Measurements from ENCODE around the gene BAHCC1. TPM values are rescaled to one million over a fixed set of nuclear protein-coding genes. Genes with fewer than 3 reads are reported as not detected.
A peak's percentile ranks its signal among the peaks of the same experiment; 100 is the strongest.

Gene BAHCC1
- total and polyA plus RNA-seq, 9 of the 15 experiments (the other 6 are each of a cell fraction or from before 2014, with no cell fraction given) = 0.14 to 26.9 (median 5.0) TPM

DNA sequence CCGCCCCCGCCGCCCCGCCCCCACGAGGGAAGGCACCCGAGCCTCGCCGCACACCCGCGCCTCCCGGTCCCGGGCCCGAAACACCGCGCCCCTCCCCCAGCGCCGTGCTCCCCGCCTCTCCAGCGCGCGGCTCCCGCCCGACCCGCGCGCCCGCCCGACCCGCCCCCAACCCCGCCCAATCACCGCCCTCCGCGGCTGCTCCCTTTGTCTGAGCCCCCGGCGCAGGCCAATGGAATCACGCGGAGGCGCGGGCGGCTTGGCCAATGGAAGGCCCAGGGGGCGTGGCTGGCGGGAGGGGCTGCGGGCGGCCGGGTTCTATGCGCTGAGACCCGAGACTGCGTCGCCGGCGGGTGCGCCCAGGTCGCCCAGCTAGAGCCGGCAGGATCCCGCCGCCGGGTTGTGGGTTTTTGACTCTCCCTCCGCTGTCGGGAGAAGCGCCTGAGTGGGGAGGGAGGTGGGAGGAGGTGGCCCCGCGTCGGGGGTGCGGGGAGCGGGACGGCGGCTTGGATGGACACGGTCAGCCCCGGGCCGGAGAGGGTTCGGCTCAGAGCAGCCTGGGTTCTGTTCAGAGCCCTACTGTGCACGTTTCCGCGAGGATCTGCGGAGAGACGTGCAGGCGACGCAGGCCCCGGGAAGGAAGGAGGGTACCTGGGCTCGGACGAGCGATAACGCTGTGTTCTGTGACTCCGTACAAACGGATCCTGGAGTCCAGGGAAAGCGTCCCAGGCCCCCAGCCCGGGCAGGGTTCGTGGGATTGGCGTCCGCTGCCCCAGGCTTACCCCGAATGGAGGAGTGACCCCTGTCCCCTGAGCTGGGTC is 49.0 kb upstream of the BAHCC1 start (continued):
- TF ChIP-seq, protein P1, sequence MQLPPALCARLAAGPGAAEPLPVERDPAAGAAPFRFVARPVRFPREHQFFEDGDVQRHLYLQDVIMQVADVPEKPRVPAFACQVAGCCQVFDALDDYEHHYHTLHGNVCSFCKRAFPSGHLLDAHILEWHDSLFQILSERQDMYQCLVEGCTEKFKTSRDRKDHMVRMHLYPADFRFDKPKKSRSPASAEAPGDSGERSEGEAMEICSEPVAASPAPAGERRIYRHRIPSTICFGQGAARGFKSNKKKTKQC (CRISPR knock-in tag; IDR thresholded peaks at IDR 0.05) = no peak
- no peak for TF ChIP-seq MXI1 (IDR thresholded peaks at IDR 0.05; ENCODE audit: low read depth, low read length)
- peak; percentile 75 for TF ChIP-seq SP1 (CRISPR knock-in tag; IDR thresholded peaks at IDR 0.05)
- no peak for TF ChIP-seq ZNF717 (CRISPR knock-in tag; IDR thresholded peaks at IDR 0.05)
- TF ChIP-seq, protein P2, sequence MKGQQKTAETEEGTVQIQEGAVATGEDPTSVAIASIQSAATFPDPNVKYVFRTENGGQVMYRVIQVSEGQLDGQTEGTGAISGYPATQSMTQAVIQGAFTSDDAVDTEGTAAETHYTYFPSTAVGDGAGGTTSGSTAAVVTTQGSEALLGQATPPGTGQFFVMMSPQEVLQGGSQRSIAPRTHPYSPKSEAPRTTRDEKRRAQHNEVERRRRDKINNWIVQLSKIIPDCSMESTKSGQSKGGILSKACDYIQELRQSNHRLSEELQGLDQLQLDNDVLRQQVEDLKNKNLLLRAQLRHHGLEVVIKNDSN (CRISPR knock-in tag; IDR thresholded peaks at IDR 0.05) = peak; percentile 33; the same call in 1 of the 2 replicates
- no peak for TF ChIP-seq ESRRB (CRISPR knock-in tag; IDR thresholded peaks at IDR 0.05; ENCODE audit: borderline replicate concordance)
- TF ChIP-seq PCBP1 (IDR thresholded peaks at IDR 0.05; ENCODE audit: low read depth, low read length, poor library complexity, severe bottlenecking) = peak; percentile 28
- TF ChIP-seq DACH1 (IDR thresholded peaks at IDR 0.05; ENCODE audit: partially characterized antibody) = no peak
- TF ChIP-seq, protein P3, sequence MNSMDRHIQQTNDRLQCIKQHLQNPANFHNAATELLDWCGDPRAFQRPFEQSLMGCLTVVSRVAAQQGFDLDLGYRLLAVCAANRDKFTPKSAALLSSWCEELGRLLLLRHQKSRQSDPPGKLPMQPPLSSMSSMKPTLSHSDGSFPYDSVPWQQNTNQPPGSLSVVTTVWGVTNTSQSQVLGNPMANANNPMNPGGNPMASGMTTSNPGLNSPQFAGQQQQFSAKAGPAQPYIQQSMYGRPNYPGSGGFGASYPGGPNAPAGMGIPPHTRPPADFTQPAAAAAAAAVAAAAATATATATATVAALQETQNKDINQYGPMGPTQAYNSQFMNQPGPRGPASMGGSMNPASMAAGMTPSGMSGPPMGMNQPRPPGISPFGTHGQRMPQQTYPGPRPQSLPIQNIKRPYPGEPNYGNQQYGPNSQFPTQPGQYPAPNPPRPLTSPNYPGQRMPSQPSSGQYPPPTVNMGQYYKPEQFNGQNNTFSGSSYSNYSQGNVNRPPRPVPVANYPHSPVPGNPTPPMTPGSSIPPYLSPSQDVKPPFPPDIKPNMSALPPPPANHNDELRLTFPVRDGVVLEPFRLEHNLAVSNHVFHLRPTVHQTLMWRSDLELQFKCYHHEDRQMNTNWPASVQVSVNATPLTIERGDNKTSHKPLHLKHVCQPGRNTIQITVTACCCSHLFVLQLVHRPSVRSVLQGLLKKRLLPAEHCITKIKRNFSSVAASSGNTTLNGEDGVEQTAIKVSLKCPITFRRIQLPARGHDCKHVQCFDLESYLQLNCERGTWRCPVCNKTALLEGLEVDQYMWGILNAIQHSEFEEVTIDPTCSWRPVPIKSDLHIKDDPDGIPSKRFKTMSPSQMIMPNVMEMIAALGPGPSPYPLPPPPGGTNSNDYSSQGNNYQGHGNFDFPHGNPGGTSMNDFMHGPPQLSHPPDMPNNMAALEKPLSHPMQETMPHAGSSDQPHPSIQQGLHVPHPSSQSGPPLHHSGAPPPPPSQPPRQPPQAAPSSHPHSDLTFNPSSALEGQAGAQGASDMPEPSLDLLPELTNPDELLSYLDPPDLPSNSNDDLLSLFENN (IDR thresholded peaks at IDR 0.05; ENCODE audit: low read depth in 2 of 2, low read length in 2 of 2) = no peak
- no peak for TF ChIP-seq ZFP1 (CRISPR knock-in tag; IDR thresholded peaks at IDR 0.05)
- no peak; the same call in 1 of the 2 replicates for TF ChIP-seq MTA2 (IDR thresholded peaks at IDR 0.05; ENCODE audit: low read depth)
- TF ChIP-seq TCFL5 (CRISPR knock-in tag; conservative IDR thresholded peaks at IDR 0.05) = no peak
- TF ChIP-seq MYBL2 (IDR thresholded peaks at IDR 0.05; ENCODE audit: low read depth) = no peak
- no peak for TF ChIP-seq MYBL2 (CRISPR knock-in tag; IDR thresholded peaks at IDR 0.05; ENCODE audit: borderline replicate concordance)
- TF ChIP-seq, protein P4, sequence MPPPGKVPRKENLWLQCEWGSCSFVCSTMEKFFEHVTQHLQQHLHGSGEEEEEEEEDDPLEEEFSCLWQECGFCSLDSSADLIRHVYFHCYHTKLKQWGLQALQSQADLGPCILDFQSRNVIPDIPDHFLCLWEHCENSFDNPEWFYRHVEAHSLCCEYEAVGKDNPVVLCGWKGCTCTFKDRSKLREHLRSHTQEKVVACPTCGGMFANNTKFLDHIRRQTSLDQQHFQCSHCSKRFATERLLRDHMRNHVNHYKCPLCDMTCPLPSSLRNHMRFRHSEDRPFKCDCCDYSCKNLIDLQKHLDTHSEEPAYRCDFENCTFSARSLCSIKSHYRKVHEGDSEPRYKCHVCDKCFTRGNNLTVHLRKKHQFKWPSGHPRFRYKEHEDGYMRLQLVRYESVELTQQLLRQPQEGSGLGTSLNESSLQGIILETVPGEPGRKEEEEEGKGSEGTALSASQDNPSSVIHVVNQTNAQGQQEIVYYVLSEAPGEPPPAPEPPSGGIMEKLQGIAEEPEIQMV (tag; conservative IDR thresholded peaks at IDR 0.05; ENCODE audit: low read depth) = no peak
- TF ChIP-seq SPI1 (IDR thresholded peaks at IDR 0.05; ENCODE audit: borderline replicate concordance, low read depth, low read length) = no peak
- TF ChIP-seq ELF4 (CRISPR knock-in tag; IDR thresholded peaks at IDR 0.05) = no peak
- no peak for TF ChIP-seq ZNF324 (CRISPR knock-in tag; IDR thresholded peaks at IDR 0.05)
- no peak for TF ChIP-seq ZSCAN32 (CRISPR knock-in tag; IDR thresholded peaks at IDR 0.05)
- peak; percentile 19 for TF ChIP-seq PRPF4 (IDR thresholded peaks at IDR 0.05; ENCODE audit: insufficient read depth, low read depth, low read length, poor library complexity, severe bottlenecking)
